H1 (cell line): ENCODE data around the gene LHFPL3. TPM values are rescaled to one million over a fixed set of nuclear protein-coding genes. Genes with fewer than 3 reads are reported as not detected.

Experiments
- CTCF ChIA-PET: fragments of 300-600 bp; sonication (Branson Sonifier 250); formaldehyde crosslinking; loops from one replicate; lab custom pipeline; 2021; ENCODE audit not compliant: partially characterized antibody; lab: Charles Lee
- POLR2A ChIA-PET: fragments of 300-600 bp; sonication (Branson Sonifier 250); formaldehyde crosslinking; loops from one replicate; lab custom pipeline; 2021; ENCODE audit warnings: inconsistent platforms; ENCODE audit not compliant: partially characterized antibody; lab: Charles Lee
- DNase-seq, 2 experiments: peaks; one replicate each; pipeline versions ENCODE4 v3.0.0 to v3.0.0-alpha.2; 2010 to 2022; ENCODE audit warnings: low spot score in 2 of 2, low read depth in 1 of 2, mixed read lengths in 1 of 2
- FAIRE-seq: peaks from 2 replicates; lab custom pipeline; 2011; peaks lifted over from hg19 to GRCh38; lab: Jason Lieb, UNC
- H2AFZ ChIP-seq: 2 replicates; pipeline ENCODE4 v1.8.1; 2012; ENCODE audit warnings: low read length, inconsistent platforms
- H2AK5ac ChIP-seq: 2 replicates; pipeline ENCODE4 v1.6.1; 2013; ENCODE audit warnings: low read depth, low read length
- H2BK120ac ChIP-seq: replicated peaks from 2 replicates; pipeline ENCODE3; 2013; ENCODE audit warnings: low read depth, low read length, inconsistent platforms
- H2BK12ac ChIP-seq: 2 replicates; pipeline ENCODE4 v1.6.1; 2013; ENCODE audit warnings: low read depth, low read length
- H2BK15ac ChIP-seq: 2 replicates; pipeline ENCODE4 v1.6.1; 2013; ENCODE audit warnings: low read length
- H2BK20ac ChIP-seq: 2 replicates; pipeline ENCODE4 v1.6.1; 2013; ENCODE audit warnings: low read length
- H2BK5ac ChIP-seq: 2 replicates; pipeline ENCODE4 v1.6.1; 2013; ENCODE audit warnings: low read depth, low read length
- H3K14ac ChIP-seq: 2 replicates; pipeline ENCODE4 v1.6.1; 2013; ENCODE audit warnings: inconsistent platforms; ENCODE audit not compliant: insufficient read length
- H3K18ac ChIP-seq: 2 replicates; pipeline ENCODE4 v1.6.1; 2013; ENCODE audit warnings: low read length; ENCODE audit errors: extremely low read depth
- H3K23ac ChIP-seq: 2 replicates; pipeline ENCODE4 v1.6.1; 2013; ENCODE audit warnings: inconsistent platforms; ENCODE audit not compliant: insufficient read length
- H3K23me2 ChIP-seq: 2 replicates; pipeline ENCODE4 v1.6.1; 2013; ENCODE audit warnings: low read depth, low read length
- H3K27ac ChIP-seq: 2 replicates; pipeline ENCODE4 v1.6.1; 2011; ENCODE audit warnings: low read depth, low read length, inconsistent platforms
- H3K27me3 ChIP-seq, 4 experiments: replicated peaks in 1 of 4; 1 replicate in 1 of 4; 2 replicates in 3 of 4; pipeline versions ENCODE4 v1.6.1 to v1.8.1; 2011 to 2013; ENCODE audit warnings: low read length in 3 of 4, mild to moderate bottlenecking in 3 of 4, inconsistent platforms in 2 of 4, mixed read lengths in 2 of 4, moderate library complexity in 1 of 4; ENCODE audit not compliant: control insufficient read depth in 3 of 4, insufficient read depth in 3 of 4; ENCODE audit errors: extremely low read depth in 1 of 4
- H3K36me3 ChIP-seq, 4 experiments: 2 replicates each; pipeline versions ENCODE4 v1.6.1 to v1.8.1; 2011 to 2013; ENCODE audit warnings: mild to moderate bottlenecking in 4 of 4, low read length in 3 of 4, moderate library complexity in 2 of 4, control low read depth in 1 of 4, inconsistent platforms in 1 of 4; ENCODE audit not compliant: insufficient read depth in 4 of 4, control insufficient read depth in 2 of 4
- H3K4ac ChIP-seq: replicated peaks from 2 replicates; pipeline ENCODE3; 2013; ENCODE audit warnings: low read length, low read depth, mixed read lengths, inconsistent platforms; ENCODE audit not compliant: insufficient read length
- H3K4me1 ChIP-seq, 4 experiments: replicated peaks in 1 of 4; 1 replicate in 1 of 4; 2 replicates in 3 of 4; pipeline versions ENCODE4 v1.6.1 to v1.8.1; 2011 to 2013; ENCODE audit warnings: low read length in 3 of 4, inconsistent platforms in 2 of 4, mixed read lengths in 1 of 4; ENCODE audit not compliant: insufficient read depth in 4 of 4, control insufficient read depth in 3 of 4
- H3K4me2 ChIP-seq, 2 experiments: 2 replicates each; pipeline versions ENCODE4 v1.6.1 to v1.8.1; 2011 to 2013; ENCODE audit warnings: low read depth in 2 of 2, low read length in 2 of 2, control low read depth in 1 of 2, inconsistent platforms in 1 of 2, mild to moderate bottlenecking in 1 of 2; ENCODE audit not compliant: insufficient read depth in 1 of 2
- H3K4me3 ChIP-seq, 4 experiments: fragments of 200-600, 300-600 bp in 1 of 4; sonication (generic), shearing (Covaris generic), sonication (Bioruptor Twin) in 1 of 4; 2 replicates each; pipeline versions ENCODE4 v1.5.1 to v1.8.1; 2011 to 2016; ENCODE audit warnings: low read length in 4 of 4, low read depth in 3 of 4, control low read depth in 2 of 4, inconsistent platforms in 2 of 4, mild to moderate bottlenecking in 2 of 4, mixed read lengths in 1 of 4, moderate library complexity in 1 of 4; ENCODE audit not compliant: insufficient read depth in 2 of 4; ENCODE audit errors: extremely low read depth in 1 of 4
- H3K56ac ChIP-seq: replicated peaks from 2 replicates; pipeline ENCODE3; 2013; ENCODE audit warnings: low read depth, mild to moderate bottlenecking, mixed read lengths, low read length, inconsistent platforms; ENCODE audit not compliant: insufficient read length
- H3K79me1 ChIP-seq: 2 replicates; pipeline ENCODE4 v1.6.1; 2013; ENCODE audit warnings: low read depth, low read length, control low read depth
- H3K79me2 ChIP-seq, 2 experiments: 2 replicates each; pipeline versions ENCODE4 v1.6.1 to v1.8.1; 2012 to 2013; ENCODE audit warnings: low read length in 2 of 2, mild to moderate bottlenecking in 2 of 2, inconsistent platforms in 1 of 2; ENCODE audit not compliant: insufficient read depth in 2 of 2, control insufficient read depth in 1 of 2
- H3K9ac ChIP-seq, 4 experiments: replicated peaks in 1 of 4; 1 replicate in 1 of 4; 2 replicates in 3 of 4; pipeline versions ENCODE4 v1.6.1 to v1.8.1; 2011 to 2013; ENCODE audit warnings: low read depth in 3 of 4, low read length in 3 of 4, control low read depth in 2 of 4, mild to moderate bottlenecking in 2 of 4, moderate library complexity in 2 of 4, inconsistent platforms in 1 of 4; ENCODE audit errors: extremely low read depth in 1 of 4
- H3K9me3 ChIP-seq, 2 experiments: 2 replicates each; pipeline versions ENCODE4 v1.6.1 to v1.8.1; 2012 to 2013; ENCODE audit warnings: mild to moderate bottlenecking in 2 of 2, moderate library complexity in 2 of 2, control low read depth in 1 of 2, inconsistent platforms in 1 of 2, low read depth in 1 of 2, low read length in 1 of 2, mixed read lengths in 1 of 2; ENCODE audit not compliant: insufficient read depth in 2 of 2
- H4K20me1 ChIP-seq, 2 experiments: replicated peaks in 1 of 2; 2 replicates each; pipeline versions ENCODE3 to v1.8.1; 2011 to 2013; ENCODE audit warnings: inconsistent platforms in 2 of 2, low read length in 2 of 2, mild to moderate bottlenecking in 1 of 2; ENCODE audit not compliant: insufficient read depth in 2 of 2, control insufficient read depth in 1 of 2
- H4K5ac ChIP-seq: 2 replicates; pipeline ENCODE4 v1.6.1; 2013; ENCODE audit warnings: low read length, low read depth, mixed read lengths, inconsistent platforms; ENCODE audit not compliant: insufficient read length
- H4K8ac ChIP-seq: 2 replicates; pipeline ENCODE4 v1.8.0; 2013; ENCODE audit warnings: mild to moderate bottlenecking, moderate library complexity, low read length, inconsistent platforms; ENCODE audit not compliant: insufficient read depth; ENCODE audit errors: extremely low read depth
- H4K91ac ChIP-seq: replicated peaks from 2 replicates; pipeline ENCODE3; 2013; ENCODE audit warnings: low read length, mixed read lengths, inconsistent platforms; ENCODE audit not compliant: insufficient read length
- ASH2L ChIP-seq: fragments of 200-600, 300-600 bp; sonication (generic); IDR thresholded peaks from one replicate; pipeline ENCODE4 v1.7.1; 2017; ENCODE audit warnings: low read length
- BACH1 ChIP-seq: IDR thresholded peaks from 2 replicates; pipeline ENCODE4 v1.6.1; 2012; ENCODE audit warnings: low read length, improper control_type of control experiment
- EP300 ChIP-seq, 2 experiments: IDR thresholded peaks; 1 replicate in 1 of 2; 2 replicates in 1 of 2; pipeline ENCODE4 v1.6.1; 2011 to 2012; ENCODE audit warnings: low read depth in 2 of 2, low read length in 2 of 2, mild to moderate bottlenecking in 2 of 2, borderline replicate concordance in 1 of 2, inconsistent platforms in 1 of 2, moderate library complexity in 1 of 2
- EZH2 ChIP-seq: fragments of 200-600 bp; sonication (generic); IDR thresholded peaks from 2 replicates; pipeline ENCODE4 v1.7.1; 2012; ENCODE audit warnings: low read depth, mild to moderate bottlenecking, moderate library complexity, low read length, inconsistent platforms; ENCODE audit not compliant: severe bottlenecking
- GTF2F1 ChIP-seq: IDR thresholded peaks from 2 replicates; pipeline ENCODE4 v1.6.1; 2012; ENCODE audit warnings: low read depth, low read length, improper control_type of control experiment, borderline replicate concordance
- MAFK ChIP-seq: IDR thresholded peaks from 2 replicates; pipeline ENCODE4 v1.6.1; 2012; ENCODE audit warnings: low read depth, mild to moderate bottlenecking, improper control_type of control experiment, low read length
- PHF8 ChIP-seq: fragments of 200-600 bp; sonication (generic); conservative IDR thresholded peaks from 2 replicates; pipeline ENCODE4 v1.7.1; 2012; ENCODE audit warnings: low read depth, mild to moderate bottlenecking, inconsistent platforms, low read length, moderate library complexity
- POU5F1 ChIP-seq: IDR thresholded peaks from 2 replicates; pipeline ENCODE4 v1.6.1; 2011; ENCODE audit warnings: low read depth, mild to moderate bottlenecking, low read length, moderate library complexity
- RAD21 ChIP-seq, 2 experiments: IDR thresholded peaks in 1 of 2; conservative IDR thresholded peaks in 1 of 2; 2 replicates each; pipeline ENCODE4 v1.6.1; 2011; ENCODE audit warnings: low read depth in 2 of 2, low read length in 2 of 2, improper control_type of control experiment in 1 of 2, inconsistent platforms in 1 of 2, mild to moderate bottlenecking in 1 of 2, moderate library complexity in 1 of 2
- SP1 ChIP-seq: IDR thresholded peaks from 2 replicates; pipeline ENCODE4 v1.6.1; 2011; ENCODE audit warnings: low read depth, low read length
- SUZ12 ChIP-seq: fragments of 200-600 bp; sonication (generic); IDR thresholded peaks from 2 replicates; pipeline ENCODE4 v1.6.1; 2012; ENCODE audit warnings: mild to moderate bottlenecking, inconsistent platforms, low read length, moderate library complexity, mixed read lengths
- WGBS, 2 experiments: shearing (Covaris generic) in 1 of 2; methylation state at CpG; one replicate each; pipeline versions ENCODE4 v1.1.6 to v1.1.7; 2013 to 2015; ENCODE audit warnings: low lambda C conversion rate in 2 of 2, mixed read lengths in 2 of 2, inconsistent platforms in 1 of 2, low coverage in 1 of 2, missing lambda C conversion rate in 1 of 2; ENCODE audit not compliant: insufficient replicate concordance in 2 of 2, insufficient coverage in 1 of 2, insufficient read length in 1 of 2; ENCODE audit errors: extremely low coverage in 1 of 2, missing lambda C conversion rate in 1 of 2; 5-methylcytosine and 5-hydroxymethylcytosine counted together
- polyA plus RNA-seq, 7 experiments: library from polyadenylated mRNA; depleted of rRNA in 3 of 7; stranded (reverse) in 5 of 7; unstranded in 2 of 7; fragments of >200 nt in 5 of 7; fragments of 200-250 nt in 2 of 7; gene quantifications; 1 replicate in 5 of 7; 2 replicates in 1 of 7; 4 replicates in 1 of 7; pipeline versions ENCODE4 v1.2.1 to v1.2.3, GENCODE V29; 2011 to 2013; ENCODE audit warnings: missing spikeins in 2 of 7, mixed read lengths in 2 of 7
- total RNA-seq: library from RNA; stranded (reverse); fragmentation: NEBNext Ultra II Directional; extraction: Animal tissue kit (Norgen Biotek cat#: 25700); gene quantifications from 2 replicates; pipeline ENCODE4 v1.2.1, GENCODE V29; 2021
- TF ChIP-seq, protein P1 (sequence below): IDR thresholded peaks from 2 replicates; pipeline ENCODE4 v1.6.1; 2012; ENCODE audit warnings: low read length, inconsistent platforms
- TF ChIP-seq, protein P2 (sequence below): IDR thresholded peaks from 2 replicates; pipeline ENCODE4 v1.6.1; 2012; ENCODE audit warnings: inconsistent platforms

The LHFPL3 gene
- total and polyA plus RNA-seq, 2 of the 8 experiments (the other 6 are each of a cell fraction or from before 2014, with no cell fraction given): 0.24 to 0.50 TPM

DNA sequence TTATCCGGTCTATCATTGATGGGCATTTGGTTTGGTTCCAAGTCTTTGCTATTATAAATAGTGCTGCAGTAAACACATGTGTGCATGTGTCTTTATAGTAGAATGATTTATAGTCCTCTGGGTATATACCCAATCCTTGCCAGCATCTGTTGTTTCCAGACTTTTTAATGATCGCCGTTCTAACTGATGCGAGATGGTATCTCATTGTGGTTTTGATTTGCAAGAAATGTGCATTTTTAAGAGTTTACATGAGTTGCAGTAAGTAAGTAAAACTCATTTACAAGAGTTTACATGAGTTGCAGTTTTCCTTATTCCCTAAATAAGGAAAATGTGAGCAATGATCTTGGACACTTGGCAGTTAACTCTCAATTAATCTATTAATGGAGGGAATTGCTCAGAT lies 312.1 kb downstream of the LHFPL3 start:
- no peak overlapping the region for H2BK120ac ChIP-seq
- H2BK5ac ChIP-seq: no peak overlapping the region
- H4K5ac ChIP-seq: no peak overlapping the region
- no peak for FAIRE-seq
- no peaks in the 10 kb centered on the region for H3K27me3 ChIP-seq
- WGBS, 2 experiments: 93% methylated on average over 4 of the region's 4 CpGs; no CpG with 5 or more reads in 1 of the 2 experiments
- no peak overlapping the region for H4K8ac ChIP-seq
- no peak overlapping the region for H3K18ac ChIP-seq
- no peaks in the 10 kb centered on the region for H3K79me2 ChIP-seq
- H2AFZ ChIP-seq: no peak overlapping the region
- no peak overlapping the region for H3K4me2 ChIP-seq
- no peak for DNase-seq
- no peak overlapping the region for H3K23ac ChIP-seq
- H2BK20ac ChIP-seq: no peak overlapping the region
- no peaks in the 10 kb centered on the region for H4K20me1 ChIP-seq
- no peak overlapping the region for H3K4ac ChIP-seq
- H2BK12ac ChIP-seq: no peak overlapping the region
- H2AK5ac ChIP-seq: no peak overlapping the region
- no peak overlapping the region for H3K4me3 ChIP-seq
- no peak overlapping the region for H4K91ac ChIP-seq
- no peaks in the 10 kb centered on the region for H3K79me1 ChIP-seq
- H3K36me3 ChIP-seq: no peaks in the 10 kb centered on the region
- H3K4me1 ChIP-seq: no peaks in the 10 kb centered on the region
- POLR2A ChIA-PET: no interaction called here
- no peaks in the 10 kb centered on the region for H3K23me2 ChIP-seq
- no peak overlapping the region for H2BK15ac ChIP-seq
- H3K9me3 ChIP-seq: no peaks in the 10 kb centered on the region
- CTCF ChIA-PET: no interaction called here
- H3K56ac ChIP-seq: no peak overlapping the region
- H3K14ac ChIP-seq: no peak overlapping the region
- H3K27ac ChIP-seq: no peak overlapping the region
- H3K9ac ChIP-seq: no peak overlapping the region
- TF ChIP-seq SP1 (no peak), PHF8 (no peak), BACH1 (no peak), ASH2L (no peak), RAD21 (IDR thresholded peaks at IDR 0.05 in 1 of 2, conservative IDR thresholded peaks at IDR 0.05 in 1 of 2; ENCODE audit: low read depth in 2 of 2, low read length in 2 of 2) (no peak), GTF2F1 (no peak), MAFK (no peak), POU5F1 (no peak), EZH2 (no peak), EP300 (IDR thresholded peaks at IDR 0.05; ENCODE audit: borderline replicate concordance in 1 of 2, low read depth in 2 of 2, low read length in 2 of 2) (no peak), SUZ12 (no peak)
- TF ChIP-seq, protein P1, sequence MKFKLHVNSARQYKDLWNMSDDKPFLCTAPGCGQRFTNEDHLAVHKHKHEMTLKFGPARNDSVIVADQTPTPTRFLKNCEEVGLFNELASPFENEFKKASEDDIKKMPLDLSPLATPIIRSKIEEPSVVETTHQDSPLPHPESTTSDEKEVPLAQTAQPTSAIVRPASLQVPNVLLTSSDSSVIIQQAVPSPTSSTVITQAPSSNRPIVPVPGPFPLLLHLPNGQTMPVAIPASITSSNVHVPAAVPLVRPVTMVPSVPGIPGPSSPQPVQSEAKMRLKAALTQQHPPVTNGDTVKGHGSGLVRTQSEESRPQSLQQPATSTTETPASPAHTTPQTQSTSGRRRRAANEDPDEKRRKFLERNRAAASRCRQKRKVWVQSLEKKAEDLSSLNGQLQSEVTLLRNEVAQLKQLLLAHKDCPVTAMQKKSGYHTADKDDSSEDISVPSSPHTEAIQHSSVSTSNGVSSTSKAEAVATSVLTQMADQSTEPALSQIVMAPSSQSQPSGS: no peak
- TF ChIP-seq, protein P2, sequence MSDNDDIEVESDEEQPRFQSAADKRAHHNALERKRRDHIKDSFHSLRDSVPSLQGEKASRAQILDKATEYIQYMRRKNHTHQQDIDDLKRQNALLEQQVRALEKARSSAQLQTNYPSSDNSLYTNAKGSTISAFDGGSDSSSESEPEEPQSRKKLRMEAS: no peak
